GM12891 (cell line): ENCODE data around the gene ZP1.
A peak's percentile ranks its signal among the peaks of the same experiment; 100 is the strongest.

ENCODE experiments used
- DNase-seq: peaks from one replicate; pipeline ENCODE4 v3.0.0; 2011; ENCODE audit warnings: low spot score; ENCODE audit not compliant: insufficient read length
- FAIRE-seq: peaks from 2 replicates; lab custom pipeline; 2011; peaks lifted over from hg19 to GRCh38; lab: Jason Lieb, UNC
- PAX5 ChIP-seq: IDR thresholded peaks from 2 replicates; pipeline ENCODE4 v1.6.1; 2011; ENCODE audit warnings: low read length, moderate library complexity, mild to moderate bottlenecking; ENCODE audit not compliant: insufficient read depth, severe bottlenecking
- POLR2A ChIP-seq: IDR thresholded peaks from 2 replicates; pipeline ENCODE4 v1.6.1; 2011; ENCODE audit warnings: low read depth, low read length, control low read depth
- POLR2AphosphoS5 ChIP-seq: IDR thresholded peaks from 2 replicates; pipeline ENCODE4 v1.6.1; 2011; ENCODE audit warnings: low read depth, low read length, control low read depth
- POU2F2 ChIP-seq: IDR thresholded peaks from 2 replicates; pipeline ENCODE4 v1.6.1; 2011; ENCODE audit warnings: low read depth, mild to moderate bottlenecking, control low read depth, low read length, moderate library complexity
- SPI1 ChIP-seq: IDR thresholded peaks from 2 replicates; pipeline ENCODE4 v1.6.1; 2011; ENCODE audit warnings: low read depth, low read length, control low read depth
- TAF1 ChIP-seq: IDR thresholded peaks from 2 replicates; pipeline ENCODE4 v1.6.1; 2011; ENCODE audit warnings: low read depth, low read length, control low read depth

Gene ZP1

GRCh38 chr11:60897496-60897895, 30.2 kb downstream of the ZP1 start:
- no peak for TF ChIP-seq SPI1
- no peak for TF ChIP-seq POLR2A
- TF ChIP-seq PAX5 = no peak
- TF ChIP-seq TAF1 = no peak
- TF ChIP-seq POLR2AphosphoS5 = no peak
- no peak for TF ChIP-seq POU2F2
- FAIRE-seq (no peak), DNase-seq (no peak)

GRCh38 chr11:60899046-60899936, 31.9 kb downstream of the ZP1 start:
- TF ChIP-seq POU2F2 (no peak), TAF1 (no peak), POLR2A (no peak), POLR2AphosphoS5 (no peak), PAX5 (no peak), SPI1 (no peak)
- DNase-seq (no peak), FAIRE-seq (peak; percentile 55)

GRCh38 chr11:60899977-60900376, 32.6 kb downstream of the ZP1 start:
- no peak for FAIRE-seq
- DNase-seq = no peak
- TF ChIP-seq TAF1 = no peak
- no peak for TF ChIP-seq POLR2AphosphoS5
- TF ChIP-seq PAX5 = no peak
- TF ChIP-seq SPI1 = no peak
- TF ChIP-seq POLR2A = no peak
- no peak for TF ChIP-seq POU2F2

GRCh38 chr11:60900673-60901404, 33.5 kb downstream of the ZP1 start:
- FAIRE-seq (no peak), DNase-seq (no peak)
- TF ChIP-seq PAX5 (no peak), SPI1 (no peak), TAF1 (no peak), POU2F2 (no peak), POLR2AphosphoS5 (no peak), POLR2A (no peak)

GRCh38 chr11:60902625-60903024, 35.3 kb downstream of the ZP1 start:
- TF ChIP-seq SPI1 (no peak), TAF1 (no peak), POLR2A (no peak), PAX5 (no peak), POLR2AphosphoS5 (no peak), POU2F2 (no peak)
- no peak for FAIRE-seq
- DNase-seq = no peak

GRCh38 chr11:60905047-60905446, 37.7 kb downstream of the ZP1 start:
- no peak for DNase-seq
- no peak for TF ChIP-seq POLR2AphosphoS5
- TF ChIP-seq POU2F2 = no peak
- no peak for FAIRE-seq

- no peak for TF ChIP-seq POLR2A
- TF ChIP-seq PAX5 = no peak
- no peak for TF ChIP-seq TAF1
Measured at GRCh38 chr11:60905551-60906113, 38.3 kb downstream of the ZP1 start.

GRCh38 chr11:60906132-60906972, 39.0 kb downstream of the ZP1 start, which contains the start of gene PRPF19:
PRPF19 (minus strand) TSS chr11:60906585; CDS start chr11:60906382, 203 bp downstream.
- DNase-seq = peak; percentile 92
- peak; percentile 86 for FAIRE-seq
- TF ChIP-seq POU2F2 (peak; percentile 41; the same call in 1 of the 2 replicates), POLR2A (peak; percentile 90), POLR2AphosphoS5 (peak; percentile 94), PAX5 (peak; percentile 58), SPI1 (no peak), TAF1 (peak; percentile 86)

More at GRCh38 chr11:60905551-60906113, 38.3 kb downstream of the ZP1 start:
- FAIRE-seq (no peak), DNase-seq (no peak)
